DMS 273 (cell line): ENCODE data around the gene TSPAN31.

Source experiments
- DNase-seq: peaks from one replicate; lab custom pipeline; 2025; ENCODE audit not compliant: unreplicated experiment; lab: John Stamatoyannopoulos, UW

TSPAN31 gene

DNA sequence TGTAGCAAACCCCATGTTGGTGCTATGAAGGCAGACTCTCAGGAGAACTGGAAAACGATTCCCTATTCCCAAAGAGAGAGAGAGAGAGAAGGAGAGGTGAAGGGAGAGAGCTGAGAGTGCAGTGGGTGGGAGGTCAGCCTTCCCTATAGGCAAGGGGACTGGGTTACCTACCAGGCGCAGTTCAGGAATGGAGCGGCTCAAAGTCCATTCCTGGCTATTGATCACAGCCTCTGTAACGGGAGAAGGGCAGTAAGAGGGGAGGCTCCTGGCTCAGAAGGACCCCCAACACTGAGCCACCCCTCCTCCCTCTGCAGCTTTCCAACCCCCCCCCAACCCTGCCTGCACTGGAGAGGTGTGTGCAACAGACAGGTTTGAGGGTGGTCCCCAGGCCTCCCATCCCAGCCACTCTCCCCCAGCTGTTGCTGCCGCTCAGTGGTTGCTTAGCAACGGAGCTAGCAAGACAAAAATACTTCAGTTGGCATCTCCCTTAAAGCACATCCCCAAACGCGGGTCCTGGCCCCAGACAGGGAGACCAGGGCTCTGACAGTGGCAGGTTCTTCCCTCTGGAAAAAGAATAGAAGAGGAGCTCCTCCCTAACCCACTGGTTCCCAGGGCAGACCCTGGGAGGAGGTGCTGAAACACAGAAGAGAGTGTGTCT is 9.5 kb upstream of the TSPAN31 start:
- DNase-seq: peak; percentile 72

DNA sequence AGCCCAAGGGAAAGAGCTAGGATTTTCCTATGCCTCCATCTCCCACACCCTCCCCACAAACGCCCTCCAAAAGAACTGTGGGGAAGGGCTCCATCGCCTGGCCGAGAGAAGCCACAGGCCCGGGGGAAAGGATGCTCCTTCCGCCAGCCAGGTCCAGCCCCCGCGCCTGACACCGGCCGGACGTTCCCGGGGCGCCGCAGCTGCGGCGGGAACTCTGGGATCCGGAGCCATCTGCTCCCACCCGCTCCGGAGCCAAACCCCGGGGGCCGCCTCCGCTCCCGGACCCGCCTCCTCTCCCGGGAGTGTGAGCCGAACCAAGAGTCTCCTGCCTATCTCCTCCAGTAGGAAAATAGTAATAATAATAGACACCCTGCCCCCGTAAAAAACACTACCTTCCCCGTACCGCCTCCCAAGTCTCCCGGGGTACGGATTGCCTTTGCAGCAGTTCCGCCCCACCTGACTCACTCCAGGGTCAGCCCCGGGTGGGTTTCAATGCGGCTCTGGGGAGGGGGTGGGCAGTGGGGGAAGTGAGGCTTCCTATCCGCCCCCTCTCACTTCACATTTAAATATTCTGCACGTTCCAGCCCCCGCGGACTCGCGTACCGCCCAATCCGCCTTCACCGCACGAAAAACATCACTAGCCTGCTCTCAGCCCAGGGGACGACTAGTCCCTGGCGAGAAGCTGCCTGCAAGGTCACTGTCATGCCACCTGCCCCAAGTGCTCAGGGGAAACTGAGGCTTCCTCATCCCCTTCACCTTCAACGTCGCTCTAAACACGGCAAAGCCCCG is 8.7 kb upstream of the TSPAN31 start:
- DNase-seq: peak; percentile 84

DNA sequence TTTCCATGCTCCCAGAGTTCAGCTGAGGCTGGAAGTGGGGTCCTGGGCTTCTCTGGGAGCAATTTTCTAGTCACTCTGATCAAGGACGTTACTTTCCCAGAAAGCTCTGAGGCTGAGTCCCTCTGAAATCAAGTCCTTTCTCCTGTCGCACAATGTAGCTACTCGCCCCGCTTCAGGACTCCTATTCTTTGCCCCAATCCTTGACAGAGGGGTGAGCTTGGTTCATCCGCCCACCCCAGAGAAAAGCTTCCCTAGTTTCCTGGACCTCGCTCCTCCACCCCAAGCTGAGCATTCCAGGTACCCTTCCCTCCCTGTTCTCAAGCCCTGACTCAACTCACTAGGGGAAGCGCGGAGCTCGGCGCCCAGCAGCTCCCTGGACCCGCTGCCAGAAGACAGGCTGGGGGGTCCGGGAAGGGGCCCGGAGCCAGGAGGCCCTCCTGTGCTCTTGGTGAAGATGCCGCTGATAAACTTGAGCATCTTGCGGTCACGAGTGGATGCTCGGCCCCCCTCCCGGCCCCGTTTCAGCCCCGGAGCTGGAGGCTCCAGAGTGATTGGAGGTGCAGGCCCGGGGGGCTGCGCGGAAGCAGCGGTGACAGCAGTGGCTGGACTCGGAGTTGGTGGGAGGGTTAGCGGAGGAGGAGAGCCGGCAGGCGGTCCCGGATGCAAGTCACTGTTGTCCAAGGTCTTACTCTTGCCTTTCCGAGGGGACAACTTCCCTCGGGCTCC is 7.9 kb upstream of the TSPAN31 start:
- peak; percentile 54 for DNase-seq

DNA sequence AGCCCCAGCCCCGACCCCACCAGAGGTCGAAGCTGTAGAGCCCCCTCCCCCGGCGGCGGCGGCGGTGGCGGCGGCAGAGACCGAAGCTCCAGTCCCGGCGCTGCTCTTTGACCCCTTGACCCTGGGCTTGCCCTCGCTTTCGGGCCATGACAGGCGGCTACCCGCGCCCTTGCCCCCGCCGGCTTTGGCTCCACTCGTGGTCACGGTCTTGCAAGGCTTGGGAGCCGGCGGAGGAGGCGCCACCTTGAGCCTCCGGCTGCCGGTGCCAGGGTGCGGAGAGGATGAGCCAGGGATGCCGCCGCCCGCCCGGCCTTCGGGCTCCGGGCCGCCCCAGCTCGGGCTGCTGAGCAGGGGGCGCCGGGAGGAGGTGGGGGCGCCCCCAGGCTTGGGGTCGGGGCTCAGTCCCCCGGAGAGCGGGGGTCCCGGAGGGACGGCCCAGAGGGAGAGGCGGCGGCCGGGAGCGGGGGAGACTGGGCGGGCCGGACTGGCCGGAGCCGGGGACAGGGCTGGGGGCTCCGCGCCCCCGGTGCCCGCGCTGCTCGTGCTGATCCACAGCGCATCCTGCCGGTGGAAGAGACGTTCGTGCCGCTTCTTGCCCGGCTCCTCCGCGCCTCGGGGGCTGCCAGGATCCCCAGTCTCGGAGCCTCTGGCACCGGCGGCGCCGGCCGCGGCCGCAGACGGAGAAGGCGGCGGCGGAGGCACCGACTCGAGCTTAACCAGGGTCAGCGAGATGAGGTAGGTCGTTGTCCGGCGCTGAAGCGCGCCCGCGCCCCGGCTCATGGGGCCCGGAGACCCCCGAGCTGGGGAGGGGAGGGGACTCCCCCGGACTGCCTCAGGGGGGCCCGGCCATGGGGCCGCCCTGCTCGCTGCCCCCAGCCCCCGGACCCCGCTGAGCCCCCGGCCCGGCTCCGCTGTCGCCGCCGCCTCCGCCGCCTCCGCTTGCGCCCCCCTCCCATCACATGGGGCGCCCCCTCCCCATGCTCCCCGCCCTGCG is 7.1 kb upstream of the TSPAN31 start:
- DNase-seq: peak; percentile 66

DNA sequence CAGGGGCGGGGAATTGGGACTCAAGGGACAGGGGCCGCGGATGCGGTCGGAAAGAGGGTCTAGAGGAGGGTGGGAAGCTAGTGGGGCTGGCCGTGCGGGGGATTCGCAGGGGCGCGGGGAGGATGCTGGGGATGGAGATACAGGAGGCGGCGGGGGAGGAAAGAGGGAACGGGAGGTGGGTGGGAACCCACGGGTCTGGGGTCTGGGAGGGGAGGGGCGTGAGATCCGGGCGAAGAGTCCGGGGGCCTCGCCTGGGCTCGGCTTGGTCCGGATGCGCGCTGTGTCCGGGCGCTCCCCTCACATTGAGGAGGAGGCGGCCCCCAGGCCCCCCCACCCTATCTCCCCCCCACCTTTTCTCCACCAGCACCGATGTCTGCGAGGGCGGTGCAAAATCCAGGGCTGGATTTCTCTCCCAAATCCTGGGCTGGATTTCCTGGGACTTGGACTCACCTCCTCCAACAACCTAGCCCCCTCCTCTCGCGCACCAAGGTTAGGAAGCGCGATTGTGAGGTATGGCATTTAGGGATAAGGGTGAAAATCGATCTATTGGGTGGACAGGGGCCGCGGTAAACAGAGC is 6.1 kb upstream of the TSPAN31 start, which contains the start of gene AGAP2:
AGAP2 (minus strand) TSS at position 82 of the 577 bp plus-strand sequence. CDS start 496 bp downstream, outside the sequence.
- peak; percentile 77 for DNase-seq

DNA sequence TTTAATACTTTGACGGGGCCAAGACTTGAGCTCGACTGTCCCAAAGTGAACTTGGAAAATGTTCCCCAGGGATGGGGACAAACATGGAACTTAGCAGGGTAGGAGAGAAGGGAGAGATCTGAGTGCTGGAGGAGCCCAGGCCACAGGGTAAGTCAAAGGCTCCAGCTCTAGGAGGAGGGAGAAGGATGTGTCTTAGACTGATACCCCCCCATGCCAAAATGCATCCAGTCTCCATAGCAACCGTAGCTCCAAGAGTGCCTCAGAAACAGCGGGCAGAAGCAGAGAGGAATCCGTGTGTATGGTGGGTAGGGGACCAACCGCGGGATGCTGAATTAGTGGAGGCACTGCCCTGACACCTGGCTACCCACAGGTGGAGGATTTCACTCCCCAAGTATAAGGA is 5.5 kb upstream of the TSPAN31 start:
- DNase-seq: peak; percentile 61

DNA sequence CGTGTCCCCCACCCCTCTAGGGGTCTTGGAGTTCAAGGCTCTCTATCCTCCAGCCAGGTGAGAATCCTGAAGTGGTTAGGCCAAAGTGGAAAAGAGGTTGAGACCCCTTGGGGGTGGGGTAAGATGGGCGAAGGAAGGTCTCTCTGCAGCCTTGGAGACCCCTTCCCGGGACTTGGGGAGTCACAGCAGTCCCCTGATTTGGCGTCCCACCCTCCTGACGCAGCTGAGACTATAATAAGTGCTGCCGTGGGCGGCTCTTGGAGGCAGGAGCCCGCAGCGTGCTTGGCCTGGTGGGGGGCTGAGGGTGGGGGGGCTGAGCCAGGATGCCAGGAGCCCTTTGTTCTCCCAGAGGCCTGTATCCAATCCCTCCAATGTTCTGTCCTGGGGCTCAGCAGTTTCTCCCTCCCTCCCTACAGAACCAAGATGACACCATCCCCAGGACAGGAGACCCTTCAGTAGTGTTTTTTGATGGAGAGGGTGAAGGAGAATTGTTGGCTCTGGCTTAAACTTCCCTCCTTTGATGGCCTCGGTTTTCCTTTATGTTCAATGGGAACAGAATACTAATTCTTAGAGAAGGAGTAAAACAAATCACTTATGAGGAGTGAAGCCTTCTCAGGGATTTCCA is 4.8 kb upstream of the TSPAN31 start:
- DNase-seq: no peak

DNA sequence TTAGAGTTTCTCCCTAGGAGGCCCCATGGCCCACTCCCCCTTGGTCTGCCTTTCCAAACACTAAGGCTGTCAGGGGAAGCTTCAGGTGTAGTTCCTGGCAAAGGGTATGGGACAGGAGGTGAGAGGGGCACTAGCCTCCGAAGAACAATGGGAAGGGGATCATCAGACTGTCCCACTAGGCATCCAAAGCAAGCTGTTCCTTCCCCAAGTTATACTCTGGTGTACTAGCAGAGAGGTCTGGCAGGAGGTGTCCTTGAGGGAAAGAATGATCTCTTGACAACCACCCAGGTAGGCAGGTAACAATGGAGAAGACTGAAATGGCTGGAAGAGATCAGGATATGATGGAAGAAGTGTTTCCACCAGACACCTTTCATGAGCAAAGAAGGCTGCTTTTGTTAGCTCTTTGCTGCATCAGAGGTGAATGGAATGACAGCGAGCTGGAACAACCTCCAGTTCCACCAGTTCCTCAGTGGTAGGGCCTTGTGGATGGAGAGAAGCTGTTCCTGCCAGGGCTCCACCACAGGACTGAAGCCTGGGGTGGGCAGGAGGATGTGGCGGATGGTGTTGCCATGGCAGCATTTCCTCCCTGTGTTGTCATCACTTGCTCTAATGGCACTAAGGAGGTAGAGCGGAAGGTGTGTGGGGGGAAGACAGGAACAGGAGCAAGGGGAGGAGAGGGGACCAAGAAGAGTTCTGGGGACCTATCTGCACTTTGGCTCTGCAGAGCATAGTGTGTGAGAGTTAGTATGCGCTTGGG is 4.0 kb upstream of the TSPAN31 start:
- DNase-seq: no peak

DNA sequence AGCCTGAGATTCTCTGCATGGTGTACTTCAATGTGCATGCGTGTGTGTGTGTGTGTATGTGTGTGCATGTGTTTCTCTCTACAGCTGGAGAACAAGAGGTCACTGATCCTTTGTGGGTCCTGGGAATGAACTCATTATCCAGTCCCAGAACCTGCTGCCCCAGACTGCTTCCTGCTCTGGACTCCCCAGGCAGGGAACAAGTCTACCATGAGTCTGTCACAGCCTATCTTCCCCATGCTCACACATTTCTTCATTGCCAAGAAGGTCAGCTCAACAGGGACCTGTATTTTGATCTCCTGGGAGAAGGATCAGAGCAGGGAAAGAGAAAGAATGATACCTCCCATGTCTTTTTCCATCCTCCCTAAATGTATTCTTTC is 3.4 kb upstream of the TSPAN31 start:
- no peak for DNase-seq

DNA sequence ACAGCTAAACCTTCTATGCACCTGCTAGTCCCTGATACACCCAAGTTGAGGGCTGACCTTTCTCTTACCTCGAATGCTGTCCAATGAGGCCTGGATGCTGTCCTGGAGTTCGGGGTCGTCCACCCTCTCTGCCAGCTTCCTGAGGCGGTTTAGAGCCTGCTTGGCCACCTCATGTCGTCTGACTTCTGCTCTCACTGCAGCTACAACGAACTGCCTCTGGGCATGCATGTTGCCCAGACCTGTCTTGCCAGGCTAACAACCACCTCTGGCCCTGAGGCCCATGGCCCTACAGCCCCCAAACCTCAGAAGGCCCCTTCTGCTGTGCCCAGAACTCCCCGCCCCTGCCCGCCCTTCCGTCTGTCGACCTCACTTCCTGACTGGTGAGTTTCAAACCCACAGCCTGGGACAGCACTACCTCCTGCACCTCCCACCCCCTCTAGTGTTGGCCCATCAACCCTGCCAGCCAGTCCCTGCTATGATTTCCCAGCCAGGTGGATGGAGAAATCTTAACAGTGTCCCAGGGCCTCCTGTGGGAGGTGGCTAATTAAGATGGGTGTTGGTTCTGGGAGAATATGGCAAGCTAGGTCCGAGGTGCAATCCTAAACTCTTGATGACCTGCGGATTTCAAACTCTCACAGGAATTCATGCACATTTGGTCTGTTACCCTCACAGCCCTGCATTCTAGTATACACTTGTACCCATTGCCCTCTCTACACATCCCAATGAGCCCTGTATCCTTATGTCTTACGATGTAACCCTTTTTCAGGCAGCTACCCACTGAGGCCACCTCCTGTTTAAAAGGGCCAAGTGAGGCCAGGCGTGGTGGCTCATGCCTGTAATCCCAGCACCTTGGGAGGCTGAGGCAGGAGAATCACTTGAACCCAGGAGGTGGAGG is 2.7 kb upstream of the TSPAN31 start:
- no peak for DNase-seq

DNA sequence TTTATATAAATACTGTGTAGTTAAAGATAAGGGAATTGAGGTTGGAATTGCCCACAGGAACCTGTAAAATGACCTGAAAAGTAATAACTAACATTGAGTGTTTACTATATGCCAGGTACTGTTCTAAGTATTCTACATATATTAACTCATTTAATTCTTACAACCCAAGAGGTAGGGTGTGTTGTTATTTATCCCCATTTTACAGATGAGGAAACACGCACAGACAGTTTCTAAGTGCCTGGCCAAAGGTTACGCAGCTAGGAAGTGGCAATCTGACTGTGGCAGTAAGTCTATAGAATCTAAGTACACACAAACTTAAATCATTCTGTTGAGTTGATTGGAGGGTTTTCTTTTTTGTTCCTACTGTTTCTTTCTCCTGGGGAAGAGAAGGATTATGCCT is 1.1 kb upstream of the TSPAN31 start:
- no peak for DNase-seq

DNA sequence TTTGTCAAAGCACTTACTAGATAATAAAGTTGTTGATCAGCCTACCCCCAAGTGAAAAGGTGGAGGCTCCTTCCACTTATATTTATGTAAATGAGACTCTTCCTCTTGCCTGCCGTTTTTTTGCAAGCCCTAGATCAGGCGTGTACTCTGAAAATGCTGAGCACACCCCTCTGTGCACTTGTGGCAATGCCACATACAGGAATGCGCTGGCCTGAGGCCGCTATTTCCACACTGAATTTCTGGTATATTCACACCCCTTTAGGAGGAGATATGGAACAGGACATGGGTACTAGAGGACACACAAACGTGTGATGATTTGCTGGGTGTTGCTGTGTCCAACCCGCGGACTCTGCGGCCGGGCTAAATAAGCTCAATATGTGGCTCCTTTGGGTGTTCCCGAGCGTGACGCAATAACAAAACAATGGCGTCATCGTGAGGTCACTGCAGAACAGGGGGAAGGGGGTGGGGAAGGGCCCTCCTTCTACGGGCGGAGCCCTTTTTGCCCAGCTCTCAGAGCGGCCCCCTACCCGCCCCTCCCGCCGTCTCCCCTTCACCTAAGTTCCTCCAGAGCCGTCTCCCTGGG is 554 bp upstream of the TSPAN31 start:
- DNase-seq: peak; percentile 92

DNA sequence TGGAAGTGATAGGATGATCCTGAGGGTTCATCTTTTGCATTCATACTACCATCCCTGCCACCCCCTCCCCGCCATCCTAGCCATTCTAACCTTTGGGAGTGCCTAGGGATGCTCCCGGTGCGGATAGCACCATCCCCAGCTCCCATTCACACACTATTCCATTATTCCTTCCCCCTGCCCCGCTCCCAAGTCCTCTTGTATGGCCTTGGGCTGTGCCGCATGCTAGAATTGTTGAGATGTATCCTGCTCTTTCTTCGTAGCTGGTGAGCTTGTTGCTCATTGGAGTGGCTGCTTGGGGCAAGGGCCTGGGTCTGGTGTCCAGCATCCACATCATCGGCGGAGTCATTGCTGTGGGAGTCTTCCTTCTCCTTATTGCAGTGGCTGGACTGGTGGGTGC is 644 bp downstream of the TSPAN31 start:
- DNase-seq: no peak

DNA sequence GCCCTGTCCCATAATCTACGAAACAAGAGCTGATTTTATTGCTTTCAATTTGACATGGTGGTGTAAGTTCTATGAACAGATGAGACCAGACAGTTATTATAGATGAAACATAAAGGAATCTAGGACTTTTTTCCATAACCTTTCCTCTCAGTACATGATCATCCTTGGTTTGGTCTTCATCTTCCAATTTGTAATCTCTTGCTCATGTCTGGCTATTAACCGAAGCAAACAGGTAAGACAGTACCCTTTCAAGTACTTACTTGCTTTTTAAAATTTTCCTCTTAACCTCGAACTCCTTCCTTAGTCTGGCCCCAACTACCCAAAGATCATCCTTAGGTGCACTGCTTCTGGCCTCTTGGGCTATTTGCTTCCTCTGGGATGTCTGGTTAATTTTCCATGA is 1.2 kb downstream of the TSPAN31 start:
- no peak for DNase-seq

DNA sequence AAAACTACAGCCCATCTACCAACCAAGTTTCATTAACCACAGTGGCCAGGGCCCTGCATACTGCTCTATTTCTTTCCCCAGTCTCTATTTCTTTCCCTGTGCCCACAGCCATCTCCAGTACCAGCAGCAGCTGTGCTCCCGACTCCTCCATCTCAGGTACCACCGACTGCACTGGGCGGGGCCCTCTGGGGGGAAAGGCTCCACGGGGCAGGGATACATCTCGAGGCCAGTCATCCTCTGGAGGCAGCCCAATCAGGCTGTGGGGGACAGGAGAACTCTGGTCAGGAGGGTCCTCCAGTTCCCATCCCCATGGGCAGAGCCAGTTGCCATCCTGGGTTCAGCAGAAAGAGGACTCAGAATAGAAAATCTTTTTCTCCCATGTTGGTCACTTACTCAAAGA is 4.2 kb downstream of the TSPAN31 start:
- DNase-seq: no peak

DNA sequence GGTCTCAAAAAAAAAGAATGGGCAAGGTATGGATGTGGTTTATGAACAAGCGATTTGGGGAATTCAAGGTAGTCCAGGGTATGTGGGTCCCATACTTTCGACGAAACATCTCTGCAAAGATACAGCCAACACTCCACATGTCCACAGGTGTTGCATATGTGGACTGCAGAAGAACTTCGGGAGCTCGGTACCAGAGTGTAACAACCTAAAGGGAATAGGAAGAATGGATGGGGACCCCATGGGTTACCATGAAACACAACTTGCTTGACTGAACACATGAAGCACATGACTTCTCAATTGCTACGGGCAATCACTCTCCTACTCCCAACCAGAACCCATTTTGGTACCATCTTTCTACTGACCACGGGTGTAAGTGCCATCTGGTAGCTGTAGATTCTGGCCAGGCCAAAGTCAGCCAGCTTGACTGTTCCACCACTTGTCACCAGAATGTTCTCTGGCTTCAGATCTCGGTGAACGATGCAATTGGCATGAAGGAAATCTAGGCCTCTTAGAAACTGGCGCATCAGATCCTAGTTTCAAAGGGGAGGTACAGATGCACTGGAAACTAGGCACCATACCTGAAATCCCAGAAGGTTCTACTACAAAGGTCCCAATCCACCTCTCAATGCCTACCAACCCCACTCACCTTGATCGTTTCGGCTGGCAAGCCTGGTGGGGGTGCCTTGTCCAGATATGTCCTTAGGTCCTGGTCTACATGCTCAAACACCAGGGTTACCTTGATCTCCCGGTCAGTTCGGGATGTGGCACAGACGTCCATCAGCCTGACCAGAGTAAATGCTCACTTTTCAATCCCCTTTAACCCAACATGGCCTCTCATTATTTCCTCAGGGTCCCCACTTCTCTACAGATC is 6.0 kb downstream of the TSPAN31 start:
- no peak for DNase-seq

DNA sequence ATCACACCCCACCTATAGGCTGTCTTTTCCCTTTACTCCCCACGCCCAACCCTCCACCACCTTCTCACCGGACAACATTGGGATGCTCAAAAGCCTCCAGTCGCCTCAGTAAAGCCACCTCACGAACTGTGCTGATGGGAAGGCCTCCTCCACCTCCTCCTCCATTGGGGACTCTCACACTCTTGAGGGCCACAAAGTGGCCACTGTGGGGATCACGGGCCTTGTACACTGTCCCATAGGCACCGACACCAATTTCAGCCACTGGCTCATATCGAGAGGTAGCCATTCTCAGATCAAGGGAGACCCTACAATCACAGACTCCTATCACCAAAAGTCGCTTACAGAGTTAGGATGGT is 6.6 kb downstream of the TSPAN31 start:
- DNase-seq: no peak
